Prostate gland (tissue), 2 donors: ENCODE measurements around the gene EPO. TPM values are rescaled to one million over a fixed set of nuclear protein-coding genes. Genes with fewer than 3 reads are reported as not detected.
A peak's percentile ranks its signal among the peaks of the same experiment; 100 is the strongest.

Source experiments
- DNase-seq: peaks from one replicate; pipeline ENCODE4 v3.0.0-alpha.2; 2019; ENCODE audit warnings: low spot score
- H3K27ac ChIP-seq, 2 donors: fragments of 200-600 bp; sonication (generic); 2 replicates each; pipeline ENCODE4 v1.5.1; 2017 to 2019
- H3K27me3 ChIP-seq: fragments of 200-600 bp; sonication (generic); replicated peaks from 2 replicates; pipeline ENCODE4 v1.5.1; 2019; ENCODE audit not compliant: insufficient read depth
- H3K36me3 ChIP-seq, 2 donors: fragments of 200-600 bp; sonication (generic); 1 replicate in 1 of 2; 2 replicates in 1 of 2; pipeline versions ENCODE4 v1.5.1 to v1.8.1; 2017 to 2019
- H3K4me1 ChIP-seq: fragments of 200-600 bp; sonication (generic); replicated peaks from 2 replicates; pipeline ENCODE4 v1.5.1; 2019
- H3K4me3 ChIP-seq, 2 donors: fragments of 200-600 bp; sonication (generic); 2 replicates each; pipeline ENCODE4 v1.5.1; 2017 to 2019
- H3K9me3 ChIP-seq: fragments of 200-600 bp; sonication (generic); 2 replicates; pipeline ENCODE4 v1.5.1; 2017
- POLR2A ChIP-seq: fragments of 450-650 bp; IDR thresholded peaks from one replicate; pipeline ENCODE4 v1.6.1; 2016; ENCODE audit warnings: antibody characterized with exemption, mild to moderate bottlenecking
- POLR2AphosphoS5 ChIP-seq: sonication (generic); formaldehyde crosslinking; IDR thresholded peaks from one replicate; pipeline ENCODE4 v1.6.1; 2017; ENCODE audit warnings: antibody characterized with exemption
- WGBS: methylation state at CpG from one replicate; pipeline ENCODE4 v1.1.5; 2018; 5-methylcytosine and 5-hydroxymethylcytosine counted together
- intact Hi-C: fragments of 100-400 bp; cut with DNase I; formaldehyde crosslinking; loops from one replicate; pipeline ENCODE4 v1.14.2; 2022
- total RNA-seq, 2 donors: library from RNA; depleted of rRNA; stranded (reverse); fragments of >200 nt; gene quantifications; one replicate each; pipeline ENCODE4 v1.1.0, GENCODE V29; 2016
- TF ChIP-seq, protein P1 (sequence below), 4 experiments: fragments of 200-600 bp in 2 of 4; fragments of 450-650 bp in 2 of 4; sonication (generic) in 2 of 4; IDR thresholded peaks; 1 replicate in 3 of 4; 2 replicates in 1 of 4; pipeline ENCODE4 v1.5.1; 2016 to 2019; ENCODE audit warnings: antibody characterized with exemption in 4 of 4, mild to moderate bottlenecking in 2 of 4, moderate library complexity in 2 of 4

EPO gene
- total RNA-seq, 2 donors from 2014 or later: 1.6 TPM; not detected in 1

DNA sequence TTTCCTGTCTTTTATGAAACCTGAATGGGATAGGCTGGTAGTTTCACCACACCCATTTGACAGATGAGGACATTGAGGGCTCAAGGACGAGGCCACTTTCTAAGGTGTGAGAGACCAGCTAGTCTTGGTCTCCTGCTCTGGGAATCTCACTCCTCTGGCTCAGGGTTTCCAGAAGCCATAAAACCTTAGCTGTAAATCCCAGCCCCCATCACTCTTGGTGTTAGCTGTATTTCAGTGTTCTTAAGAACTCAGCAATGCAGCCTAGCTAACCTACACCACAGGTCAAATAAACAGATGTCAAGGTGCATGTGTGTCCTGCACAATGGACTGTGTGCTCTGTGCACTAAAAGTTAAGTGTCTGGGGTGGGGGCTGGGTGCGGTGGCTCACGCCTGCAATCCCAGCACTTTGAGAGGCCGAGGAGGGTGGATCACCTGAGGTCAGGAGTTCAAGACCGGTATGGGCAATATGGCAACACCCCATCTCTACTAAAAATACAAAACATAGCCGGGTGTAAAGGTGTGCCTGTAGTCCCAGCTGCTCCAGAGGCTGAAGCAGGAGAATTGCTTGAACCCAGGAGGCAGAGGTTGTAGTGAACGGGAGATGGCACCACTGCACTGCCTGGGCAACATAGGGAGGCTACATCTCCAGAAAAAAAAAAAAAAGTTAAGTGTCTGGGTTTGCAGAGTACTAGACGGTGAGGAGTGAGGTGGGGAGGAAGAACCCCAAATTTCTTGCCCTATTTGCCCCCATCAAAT is 567 bp upstream of the EPO start:
- intact Hi-C loops: loop anchor here (5.0 kb wide), 1 partner anchor 133 kb away; the partner anchor contains the start of gene SLC12A9
- H3K27ac ChIP-seq: no peak overlapping the region
- TF ChIP-seq POLR2AphosphoS5 (no peak), POLR2A (no peak)
- TF ChIP-seq, protein P1, sequence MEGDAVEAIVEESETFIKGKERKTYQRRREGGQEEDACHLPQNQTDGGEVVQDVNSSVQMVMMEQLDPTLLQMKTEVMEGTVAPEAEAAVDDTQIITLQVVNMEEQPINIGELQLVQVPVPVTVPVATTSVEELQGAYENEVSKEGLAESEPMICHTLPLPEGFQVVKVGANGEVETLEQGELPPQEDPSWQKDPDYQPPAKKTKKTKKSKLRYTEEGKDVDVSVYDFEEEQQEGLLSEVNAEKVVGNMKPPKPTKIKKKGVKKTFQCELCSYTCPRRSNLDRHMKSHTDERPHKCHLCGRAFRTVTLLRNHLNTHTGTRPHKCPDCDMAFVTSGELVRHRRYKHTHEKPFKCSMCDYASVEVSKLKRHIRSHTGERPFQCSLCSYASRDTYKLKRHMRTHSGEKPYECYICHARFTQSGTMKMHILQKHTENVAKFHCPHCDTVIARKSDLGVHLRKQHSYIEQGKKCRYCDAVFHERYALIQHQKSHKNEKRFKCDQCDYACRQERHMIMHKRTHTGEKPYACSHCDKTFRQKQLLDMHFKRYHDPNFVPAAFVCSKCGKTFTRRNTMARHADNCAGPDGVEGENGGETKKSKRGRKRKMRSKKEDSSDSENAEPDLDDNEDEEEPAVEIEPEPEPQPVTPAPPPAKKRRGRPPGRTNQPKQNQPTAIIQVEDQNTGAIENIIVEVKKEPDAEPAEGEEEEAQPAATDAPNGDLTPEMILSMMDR (IDR thresholded peaks at IDR 0.05): no peak
- no peaks in the 10 kb centered on the region for H3K36me3 ChIP-seq
- H3K9me3 ChIP-seq: no peaks in the 10 kb centered on the region
- no peaks in the 10 kb centered on the region for H3K4me1 ChIP-seq
- H3K27me3 ChIP-seq: no peaks in the 10 kb centered on the region
- DNase-seq: no peak
- WGBS: 46% methylated on average over 8 of the region's 8 CpGs
- no peak overlapping the region for H3K4me3 ChIP-seq

DNA sequence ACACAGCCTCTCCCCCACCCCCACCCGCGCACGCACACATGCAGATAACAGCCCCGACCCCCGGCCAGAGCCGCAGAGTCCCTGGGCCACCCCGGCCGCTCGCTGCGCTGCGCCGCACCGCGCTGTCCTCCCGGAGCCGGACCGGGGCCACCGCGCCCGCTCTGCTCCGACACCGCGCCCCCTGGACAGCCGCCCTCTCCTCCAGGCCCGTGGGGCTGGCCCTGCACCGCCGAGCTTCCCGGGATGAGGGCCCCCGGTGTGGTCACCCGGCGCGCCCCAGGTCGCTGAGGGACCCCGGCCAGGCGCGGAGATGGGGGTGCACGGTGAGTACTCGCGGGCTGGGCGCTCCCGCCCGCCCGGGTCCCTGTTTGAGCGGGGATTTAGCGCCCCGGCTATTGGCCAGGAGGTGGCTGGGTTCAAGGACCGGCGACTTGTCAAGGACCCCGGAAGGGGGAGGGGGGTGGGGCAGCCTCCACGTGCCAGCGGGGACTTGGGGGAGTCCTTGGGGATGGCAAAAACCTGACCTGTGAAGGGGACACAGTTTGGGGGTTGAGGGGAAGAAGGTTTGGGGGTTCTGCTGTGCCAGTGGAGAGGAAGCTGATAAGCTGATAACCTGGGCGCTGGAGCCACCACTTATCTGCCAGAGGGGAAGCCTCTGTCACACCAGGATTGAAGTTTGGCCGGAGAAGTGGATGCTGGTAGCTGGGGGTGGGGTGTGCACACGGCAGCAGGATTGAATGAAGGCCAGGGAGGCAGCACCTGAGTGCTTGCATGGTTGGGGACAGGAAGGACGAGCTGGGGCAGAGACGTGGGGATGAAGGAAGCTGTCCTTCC is 620 bp downstream of the EPO start:
- Histone ChIP-seq H3K36me3 (no peaks in the 10 kb centered on the region), H3K9me3 (no peaks in the 10 kb centered on the region), H3K27me3 (no peaks in the 10 kb centered on the region), H3K4me3 (peak overlapping the region in 1 of 2 donors; percentile 25), H3K27ac (no peak overlapping the region), H3K4me1 (no peaks in the 10 kb centered on the region)
- 5% methylated on average over 53 of the region's 56 CpGs for WGBS
- DNase-seq: no peak
- TF ChIP-seq POLR2AphosphoS5 (no peak), POLR2A (no peak)
- intact Hi-C loops: loop anchor here (5.0 kb wide), 1 partner anchor 131 kb away; the partner anchor contains the start of gene SLC12A9

DNA sequence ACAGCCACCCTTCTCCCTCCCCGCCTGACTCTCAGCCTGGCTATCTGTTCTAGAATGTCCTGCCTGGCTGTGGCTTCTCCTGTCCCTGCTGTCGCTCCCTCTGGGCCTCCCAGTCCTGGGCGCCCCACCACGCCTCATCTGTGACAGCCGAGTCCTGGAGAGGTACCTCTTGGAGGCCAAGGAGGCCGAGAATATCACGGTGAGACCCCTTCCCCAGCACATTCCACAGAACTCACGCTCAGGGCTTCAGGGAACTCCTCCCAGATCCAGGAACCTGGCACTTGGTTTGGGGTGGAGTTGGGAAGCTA is 1.2 kb downstream of the EPO start:
- H3K4me3 ChIP-seq: no peak overlapping the region
- no peak overlapping the region for H3K27ac ChIP-seq
- no peaks in the 10 kb centered on the region for H3K4me1 ChIP-seq
- TF ChIP-seq POLR2AphosphoS5 (no peak), POLR2A (no peak)
- TF ChIP-seq, protein P1 (IDR thresholded peaks at IDR 0.05): no peak
- WGBS: 87% methylated on average over 8 of the region's 8 CpGs
- no peak for DNase-seq
- no peaks in the 10 kb centered on the region for H3K27me3 ChIP-seq
- intact Hi-C loops: loop anchor here (5.0 kb wide), 1 partner anchor 131 kb away; the partner anchor contains the start of gene SLC12A9
- no peaks in the 10 kb centered on the region for H3K9me3 ChIP-seq
- H3K36me3 ChIP-seq: no peaks in the 10 kb centered on the region

DNA sequence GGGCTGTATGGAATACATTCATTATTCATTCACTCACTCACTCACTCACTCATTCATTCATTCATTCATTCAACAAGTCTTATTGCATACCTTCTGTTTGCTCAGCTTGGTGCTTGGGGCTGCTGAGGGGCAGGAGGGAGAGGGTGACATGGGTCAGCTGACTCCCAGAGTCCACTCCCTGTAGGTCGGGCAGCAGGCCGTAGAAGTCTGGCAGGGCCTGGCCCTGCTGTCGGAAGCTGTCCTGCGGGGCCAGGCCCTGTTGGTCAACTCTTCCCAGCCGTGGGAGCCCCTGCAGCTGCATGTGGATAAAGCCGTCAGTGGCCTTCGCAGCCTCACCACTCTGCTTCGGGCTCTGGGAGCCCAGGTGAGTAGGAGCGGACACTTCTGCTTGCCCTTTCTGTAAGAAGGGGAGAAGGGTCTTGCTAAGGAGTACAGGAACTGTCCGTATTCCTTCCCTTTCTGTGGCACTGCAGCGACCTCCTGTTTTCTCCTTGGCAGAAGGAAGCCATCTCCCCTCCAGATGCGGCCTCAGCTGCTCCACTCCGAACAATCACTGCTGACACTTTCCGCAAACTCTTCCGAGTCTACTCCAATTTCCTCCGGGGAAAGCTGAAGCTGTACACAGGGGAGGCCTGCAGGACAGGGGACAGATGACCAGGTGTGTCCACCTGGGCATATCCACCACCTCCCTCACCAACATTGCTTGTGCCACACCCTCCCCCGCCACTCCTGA is 2.4 kb downstream of the EPO start:
- intact Hi-C loops: loop anchor here (5.0 kb wide), 1 partner anchor 130 kb away; the partner anchor contains the start of gene SLC12A9

More for the DNA sequence above, 2.4 kb downstream of the EPO start:
- no peaks in the 10 kb centered on the region for H3K9me3 ChIP-seq
- H3K4me3 ChIP-seq: no peak overlapping the region
- no peak for DNase-seq
- WGBS: 90% methylated on average over 17 of the region's 17 CpGs
- no peaks in the 10 kb centered on the region for H3K27me3 ChIP-seq
- H3K4me1 ChIP-seq: no peaks in the 10 kb centered on the region
- TF ChIP-seq POLR2A (no peak), POLR2AphosphoS5 (no peak)
- TF ChIP-seq, protein P1 (IDR thresholded peaks at IDR 0.05): no peak
- H3K27ac ChIP-seq: no peak overlapping the region
- H3K36me3 ChIP-seq: no peaks in the 10 kb centered on the region
